Measurements from ENCODE around the gene TAS2R14. TPM values are rescaled to one million over a fixed set of nuclear protein-coding genes. Genes with fewer than 3 reads are reported as not detected.

TAS2R14 gene
- total RNA-seq, 1 donor from 2014 or later = 3.8 TPM

GRCh38 chr12:10900972-10901371, 38.1 kb downstream of the TAS2R14 start:
- no peak for TF ChIP-seq CTCF (IDR thresholded peaks at IDR 0.05)
- Mint-ChIP-seq H3K27me3 (ENCODE audit: unreplicated experiment) (no peaks in the 10 kb centered on the region), H3K9me3 (ENCODE audit: unreplicated experiment) (peaks cover 46% of the 10 kb centered on the region), H3K27ac (ENCODE audit: unreplicated experiment) (no peak overlapping the region), H3K4me1 (ENCODE audit: unreplicated experiment) (no peaks in the 10 kb centered on the region), H3K36me3 (ENCODE audit: unreplicated experiment) (peaks cover 23% of the 10 kb centered on the region), H3K4me3 (ENCODE audit: unreplicated experiment) (no peak overlapping the region)
- DNase-seq (ENCODE audit: extremely low spot score, unreplicated experiment) = no peak

GRCh38 chr12:10900530-10900929, 38.5 kb downstream of the TAS2R14 start:
- DNase-seq (ENCODE audit: extremely low spot score, unreplicated experiment) = no peak
- Mint-ChIP-seq H3K9me3 (ENCODE audit: unreplicated experiment) (peaks cover 46% of the 10 kb centered on the region), H3K4me3 (ENCODE audit: unreplicated experiment) (no peak overlapping the region), H3K4me1 (ENCODE audit: unreplicated experiment) (no peaks in the 10 kb centered on the region), H3K36me3 (ENCODE audit: unreplicated experiment) (peaks cover 23% of the 10 kb centered on the region), H3K27me3 (ENCODE audit: unreplicated experiment) (no peaks in the 10 kb centered on the region), H3K27ac (ENCODE audit: unreplicated experiment) (no peak overlapping the region)
- no peak for TF ChIP-seq CTCF (IDR thresholded peaks at IDR 0.05)

- Mint-ChIP-seq H3K27ac (ENCODE audit: unreplicated experiment) (no peak overlapping the region), H3K4me1 (ENCODE audit: unreplicated experiment) (no peaks in the 10 kb centered on the region)
- TF ChIP-seq CTCF (IDR thresholded peaks at IDR 0.05) = no peak
Measured at GRCh38 chr12:10896854-10897253, 42.2 kb downstream of the TAS2R14 start.

DNA sequence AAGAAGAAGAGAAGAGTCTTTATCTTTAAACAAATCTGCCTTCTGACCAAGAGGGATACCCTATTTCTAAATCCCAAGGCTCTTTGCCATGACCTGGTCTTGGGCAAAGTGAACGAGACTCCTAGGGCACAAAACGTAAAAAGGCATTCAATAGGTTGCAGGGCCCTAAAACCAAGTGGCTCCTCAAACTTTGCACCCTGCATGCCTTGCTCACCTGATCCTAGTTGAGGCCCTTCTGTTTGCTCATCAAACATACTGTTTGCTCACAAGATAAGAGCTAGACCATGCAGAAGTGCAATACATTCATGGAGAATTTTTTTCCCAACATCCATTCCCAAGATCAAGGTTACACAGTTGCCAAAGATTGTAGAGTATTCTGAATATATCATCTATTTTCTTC, 47.1 kb downstream of the TAS2R14 start:
- Mint-ChIP-seq H3K36me3 (ENCODE audit: unreplicated experiment) (peaks cover 14% of the 10 kb centered on the region), H3K4me3 (ENCODE audit: unreplicated experiment) (no peak overlapping the region), H3K4me1 (ENCODE audit: unreplicated experiment) (no peaks in the 10 kb centered on the region), H3K9me3 (ENCODE audit: unreplicated experiment) (peaks cover 4% of the 10 kb centered on the region), H3K27me3 (ENCODE audit: unreplicated experiment) (no peaks in the 10 kb centered on the region), H3K27ac (ENCODE audit: unreplicated experiment) (no peak overlapping the region)
- DNase-seq (ENCODE audit: extremely low spot score, unreplicated experiment) = no peak
- TF ChIP-seq CTCF (IDR thresholded peaks at IDR 0.05) = no peak

More at GRCh38 chr12:10896854-10897253, 42.2 kb downstream of the TAS2R14 start:
- H3K9me3 Mint-ChIP-seq (ENCODE audit: unreplicated experiment) = peaks cover 14% of the 10 kb centered on the region
- H3K36me3 Mint-ChIP-seq (ENCODE audit: unreplicated experiment) = peaks cover 7% of the 10 kb centered on the region
- DNase-seq (ENCODE audit: extremely low spot score, unreplicated experiment) = no peak
- H3K27me3 Mint-ChIP-seq (ENCODE audit: unreplicated experiment) = no peaks in the 10 kb centered on the region
- no peak overlapping the region for H3K4me3 Mint-ChIP-seq (ENCODE audit: unreplicated experiment)

- no peak for TF ChIP-seq CTCF (IDR thresholded peaks at IDR 0.05)
- no peaks in the 10 kb centered on the region for H3K4me1 Mint-ChIP-seq (ENCODE audit: unreplicated experiment)
- no peak overlapping the region for H3K4me3 Mint-ChIP-seq (ENCODE audit: unreplicated experiment)
- no peak overlapping the region for H3K27ac Mint-ChIP-seq (ENCODE audit: unreplicated experiment)
- H3K9me3 Mint-ChIP-seq (ENCODE audit: unreplicated experiment) = peaks cover 4% of the 10 kb centered on the region
- DNase-seq (ENCODE audit: extremely low spot score, unreplicated experiment) = no peak
- H3K36me3 Mint-ChIP-seq (ENCODE audit: unreplicated experiment) = peaks cover 12% of the 10 kb centered on the region
- H3K27me3 Mint-ChIP-seq (ENCODE audit: unreplicated experiment) = no peaks in the 10 kb centered on the region
Measured at GRCh38 chr12:10889226-10889625, 49.8 kb downstream of the TAS2R14 start.

Other genes starting within 250 kb of the TAS2R14 start
- gene YBX3, start 215.9 kb downstream of the TAS2R14 start, total RNA-seq = 302 and 334 TPM in 2 replicates
- gene TAS2R7, start 136.6 kb downstream of the TAS2R14 start, total RNA-seq = not detected in 2 replicates
- gene TAS2R8, start 132.0 kb downstream of the TAS2R14 start, total RNA-seq = 0.50 TPM in 1 of 2 replicates, not detected in the other
- gene TAS2R9, start 129.1 kb downstream of the TAS2R14 start, total RNA-seq = 0.34 TPM in 1 of 2 replicates, not detected in the other
- gene TAS2R10, start 112.9 kb downstream of the TAS2R14 start, total RNA-seq = 0.84 and 1.5 TPM in 2 replicates
- gene PRR4, start 89.8 kb downstream of the TAS2R14 start, total RNA-seq = 2.2 and 4.4 TPM in 2 replicates
- gene PRH1, start 55.0 kb downstream of the TAS2R14 start, total RNA-seq = 18.4 and 19.1 TPM in 2 replicates
- gene TAS2R13, start 29.7 kb downstream of the TAS2R14 start, total RNA-seq = 1.2 and 2.4 TPM in 2 replicates
- gene PRH2, start 10.0 kb downstream of the TAS2R14 start, total RNA-seq = not detected in 2 replicates
- gene TAS2R50, start 47.6 kb upstream of the TAS2R14 start, total RNA-seq = 1.6 and 3.1 TPM in 2 replicates
- gene TAS2R20, start 59.0 kb upstream of the TAS2R14 start, total RNA-seq = 2.3 and 2.8 TPM in 2 replicates
- 3.7 and 5.2 TPM in 2 replicates for gene TAS2R19, start 83.4 kb upstream of the TAS2R14 start, total RNA-seq
- 2.3 and 4.9 TPM in 2 replicates for gene TAS2R31, start 92.1 kb upstream of the TAS2R14 start, total RNA-seq
- gene TAS2R46, start 123.0 kb upstream of the TAS2R14 start, total RNA-seq = 1.3 and 1.5 TPM in 2 replicates
- 0.86 and 1.0 TPM in 2 replicates for gene TAS2R43, start 153.1 kb upstream of the TAS2R14 start, total RNA-seq
- 2.6 and 3.4 TPM in 2 replicates for gene TAS2R30, start 195.4 kb upstream of the TAS2R14 start, total RNA-seq
- 9.7 TPM in 2 replicates for gene SMIM10L1, start 231.9 kb upstream of the TAS2R14 start, total RNA-seq
- not detected in 2 replicates for gene TAS2R42, start 247.7 kb upstream of the TAS2R14 start, total RNA-seq

Measured in osteocyte (in vitro differentiated cells).